Activated B cell treated with CpG ODN at 0.5 μM for 24 hours (primary cell): ENCODE data around the gene CCDC89. TPM values are rescaled to one million over a fixed set of nuclear protein-coding genes. Genes with fewer than 3 reads are reported as not detected.

Source experiments
- ATAC-seq: fragments of 200-7000 bp; cut with Tn5 transposase; one replicate; pipeline ENCODE4 v1.10.0; 2021; ENCODE audit warnings: low read depth, mild to moderate bottlenecking, moderate library complexity
- CTCF ChIA-PET: fragments of 350-600 bp; sonication (Branson Sonifier 250); formaldehyde crosslinking; loops from one replicate; lab custom pipeline; 2021; ENCODE audit warnings: antibody characterized with exemption; lab: Charles Lee
- POLR2A ChIA-PET: fragments of 350-600 bp; sonication (Branson Sonifier 250); formaldehyde crosslinking; loops from one replicate; lab custom pipeline; 2021; ENCODE audit warnings: antibody characterized with exemption; lab: Charles Lee
- DNase-seq: peaks from one replicate; pipeline ENCODE4 v3.0.0; 2022
- H3K27ac Mint-ChIP-seq: one replicate; pipeline ENCODE4 v1.8.0; 2020; ENCODE audit warnings: mixed read lengths
- H3K27me3 Mint-ChIP-seq: one replicate; pipeline ENCODE4 v1.8.0; 2021; ENCODE audit warnings: mixed read lengths
- H3K36me3 Mint-ChIP-seq: one replicate; pipeline ENCODE4 v1.8.0; 2021; ENCODE audit warnings: low read depth, mixed read lengths
- H3K4me1 Mint-ChIP-seq: one replicate; pipeline ENCODE4 v1.8.0; 2021; ENCODE audit warnings: mixed read lengths
- H3K4me3 Mint-ChIP-seq: one replicate; pipeline ENCODE4 v1.8.0; 2020; ENCODE audit warnings: mild to moderate bottlenecking, mixed read lengths
- H3K9me3 Mint-ChIP-seq: one replicate; pipeline ENCODE4 v1.8.0; 2020; ENCODE audit warnings: mixed read lengths
- CTCF ChIP-seq: fragments of 200-600 bp; IDR thresholded peaks from one replicate; pipeline ENCODE4 v1.8.0; 2022; ENCODE audit warnings: antibody characterized with exemption, mild to moderate bottlenecking
- intact Hi-C: fragments of 100-400 bp; cut with micrococcal nuclease; formaldehyde crosslinking; loops from one replicate; pipeline ENCODE4 v1.15.1; 2024
- total RNA-seq: library from RNA; stranded (reverse); gene quantifications from 2 replicates; pipeline ENCODE4 v1.2.3, GENCODE V29; 2022

Gene CCDC89
- total RNA-seq, 1 donor from 2014 or later: not detected

GRCh38 chr11:85699957-85700741 lies 14.2 kb upstream of the CCDC89 start:
- H3K36me3 Mint-ChIP-seq: no peaks in the 10 kb centered on the region
- CTCF ChIA-PET: interaction anchor here (1.3 kb wide), 1 partner anchor 15 kb away, joined by 3 read pairs; no protein-coding TSS in a partner anchor
- H3K27ac Mint-ChIP-seq: peak overlapping the region; percentile 10
- H3K4me1 Mint-ChIP-seq: peaks cover 12% of the 10 kb centered on the region
- POLR2A ChIA-PET: interaction anchor here (0.7 to 1.6 kb wide), 4 partner anchors 15 to 776 kb away, joined by 3 to 10 read pairs (median 4); no protein-coding TSS in a partner anchor
- peaks cover 4% of the 10 kb centered on the region for H3K27me3 Mint-ChIP-seq
- TF ChIP-seq CTCF: no peak
- H3K4me3 Mint-ChIP-seq: peak overlapping the region; percentile 54
- ATAC-seq (no peak), DNase-seq (no peak)
- H3K9me3 Mint-ChIP-seq: no peaks in the 10 kb centered on the region
- intact Hi-C loops: loop anchor here (10.0 kb wide), 1 partner anchor 1115 kb away; no protein-coding TSS in a partner anchor

- CTCF ChIA-PET: no interaction called here
- H3K4me1 Mint-ChIP-seq: peaks cover 12% of the 10 kb centered on the region
- H3K27me3 Mint-ChIP-seq: peaks cover 2% of the 10 kb centered on the region
- DNase-seq (no peak), ATAC-seq (no peak)
- H3K9me3 Mint-ChIP-seq: no peaks in the 10 kb centered on the region
- H3K36me3 Mint-ChIP-seq: no peaks in the 10 kb centered on the region
- intact Hi-C loops: loop anchor here (10.0 kb wide), 1 partner anchor 1117 kb away; no protein-coding TSS in a partner anchor
- H3K4me3 Mint-ChIP-seq: no peak overlapping the region
- no peak overlapping the region for H3K27ac Mint-ChIP-seq
- no peak for TF ChIP-seq CTCF
- POLR2A ChIA-PET: no interaction called here
Observed at GRCh38 chr11:85698195-85698594, 12.2 kb upstream of the CCDC89 start.

GRCh38 chr11:85697747-85698146 lies 11.8 kb upstream of the CCDC89 start:
- H3K27ac Mint-ChIP-seq: no peak overlapping the region
- ChIA-PET POLR2A (no interaction called here), CTCF (no interaction called here)
- TF ChIP-seq CTCF: no peak
- ATAC-seq (no peak), DNase-seq (no peak)
- intact Hi-C loops: loop anchor here (10.0 kb wide), 1 partner anchor 1117 kb away; no protein-coding TSS in a partner anchor
- peaks cover 2% of the 10 kb centered on the region for H3K27me3 Mint-ChIP-seq
- H3K36me3 Mint-ChIP-seq: no peaks in the 10 kb centered on the region
- no peaks in the 10 kb centered on the region for H3K9me3 Mint-ChIP-seq
- peaks cover 12% of the 10 kb centered on the region for H3K4me1 Mint-ChIP-seq
- H3K4me3 Mint-ChIP-seq: no peak overlapping the region

- no peak for DNase-seq
- ChIA-PET POLR2A (no interaction called here), CTCF (no interaction called here)
- H3K27me3 Mint-ChIP-seq: no peaks in the 10 kb centered on the region
- no peaks in the 10 kb centered on the region for H3K36me3 Mint-ChIP-seq
- no peak overlapping the region for H3K4me3 Mint-ChIP-seq
- intact Hi-C loops: loop anchor here (10.0 kb wide), 1 partner anchor 1119 kb away; no protein-coding TSS in a partner anchor
- peaks cover 10% of the 10 kb centered on the region for H3K4me1 Mint-ChIP-seq
- H3K27ac Mint-ChIP-seq: no peak overlapping the region
- TF ChIP-seq CTCF: no peak
- no peak for ATAC-seq
- H3K9me3 Mint-ChIP-seq: no peaks in the 10 kb centered on the region
Observed at GRCh38 chr11:85695546-85695945, 9.6 kb upstream of the CCDC89 start.

GRCh38 chr11:85694385-85694980 lies 8.5 kb upstream of the CCDC89 start:
- intact Hi-C loops: loop anchor here (10.0 kb wide), 1 partner anchor 1120 kb away; no protein-coding TSS in a partner anchor
- Mint-ChIP-seq H3K27me3 (peaks cover 3% of the 10 kb centered on the region), H3K4me3 (no peak overlapping the region), H3K4me1 (peaks cover 1% of the 10 kb centered on the region), H3K36me3 (no peaks in the 10 kb centered on the region), H3K27ac (no peak overlapping the region), H3K9me3 (no peaks in the 10 kb centered on the region)
- ChIA-PET POLR2A (no interaction called here), CTCF (no interaction called here)
- DNase-seq (no peak), ATAC-seq (no peak)
- no peak for TF ChIP-seq CTCF
